T-cell (primary cell): Measurements from ENCODE around the gene HERC2. TPM values are rescaled to one million over a fixed set of nuclear protein-coding genes. Genes with fewer than 3 reads are reported as not detected.
"Not testable (repeated sequence)": the region's sequence is repeated elsewhere in the genome, so short reads cannot be mapped to it uniquely, and the experiment has no call there.

Experiments
- ATAC-seq, 4 experiments: fragments of 200-7000 bp in 3 of 4; fragments of 150-1000 bp in 1 of 4; cut with Tn5 transposase; replicated peaks in 1 of 4; 1 replicate in 3 of 4; 2 replicates in 1 of 4; pipeline ENCODE4 v1.10.0; 2021; ENCODE audit warnings: moderate library complexity in 3 of 4, mild to moderate bottlenecking in 2 of 4, moderate number of reproducible peaks in 1 of 4
- CTCF ChIA-PET, 2 donors: fragments of 300-600 bp; sonication (Branson Sonifier 250); formaldehyde crosslinking; loops; one replicate each; lab custom pipeline; 2022; ENCODE audit warnings: antibody characterized with exemption in 2 of 2; lab: Charles Lee
- POLR2A ChIA-PET, 2 donors: fragments of 300-600 bp; sonication (Branson Sonifier 250); formaldehyde crosslinking; loops; one replicate each; lab custom pipeline; 2022; ENCODE audit warnings: antibody characterized with exemption in 2 of 2; lab: Charles Lee
- DNase-seq, 35 experiments: peaks; one replicate each; pipeline versions ENCODE4 v3.0.0 to v3.0.0-alpha.2; 2013 to 2023
- H3K27ac ChIP-seq: one replicate; pipeline ENCODE4 v1.5.1; 2013; ENCODE audit warnings: low read length
- H3K27me3 ChIP-seq, 2 experiments: replicated peaks in 1 of 2; 1 replicate in 1 of 2; 2 replicates in 1 of 2; pipeline versions ENCODE4 v1.6.1 to v1.7.0; 2013; ENCODE audit warnings: low read length in 1 of 2, mixed read lengths in 1 of 2; ENCODE audit not compliant: control insufficient read depth in 2 of 2, insufficient read depth in 2 of 2; ENCODE audit errors: extremely low read depth in 1 of 2
- H3K36me3 ChIP-seq, 2 donors: 1 replicate in 1 of 2; 2 replicates in 1 of 2; pipeline versions ENCODE4 v1.6.1 to v1.7.0; 2013; ENCODE audit warnings: low read length in 1 of 2; ENCODE audit not compliant: control insufficient read depth in 2 of 2, insufficient read depth in 1 of 2; ENCODE audit errors: extremely low read depth in 1 of 2
- H3K4me1 ChIP-seq, 2 experiments: 1 replicate in 1 of 2; 2 replicates in 1 of 2; pipeline versions ENCODE4 v1.6.1 to v1.7.0; 2013; ENCODE audit warnings: low read length in 2 of 2, mixed read lengths in 1 of 2; ENCODE audit not compliant: insufficient read depth in 2 of 2, control insufficient read depth in 1 of 2; ENCODE audit errors: extremely low read depth in 1 of 2
- H3K4me3 ChIP-seq, 2 donors: 1 replicate in 1 of 2; 2 replicates in 1 of 2; pipeline versions ENCODE4 v1.5.1 to v1.7.0; 2013; ENCODE audit warnings: mild to moderate bottlenecking in 2 of 2, low read length in 1 of 2, moderate library complexity in 1 of 2; ENCODE audit not compliant: control insufficient read depth in 1 of 2; ENCODE audit errors: extremely low read depth in 1 of 2
- H3K9me3 ChIP-seq: 2 replicates; pipeline ENCODE4 v1.7.0; 2013
- H3K27ac Mint-ChIP-seq, 2 donors: one replicate each; pipeline ENCODE4 v1.8.0; 2020 to 2021; ENCODE audit warnings: mild to moderate bottlenecking in 2 of 2, mixed read lengths in 2 of 2
- H3K27me3 Mint-ChIP-seq, 2 donors: one replicate each; pipeline ENCODE4 v1.8.0; 2021 to 2022; ENCODE audit warnings: mixed read lengths in 2 of 2
- H3K36me3 Mint-ChIP-seq: one replicate; pipeline ENCODE4 v1.8.0; 2021; ENCODE audit warnings: mixed read lengths
- H3K4me1 Mint-ChIP-seq, 3 donors: one replicate each; pipeline ENCODE4 v1.8.0; 2020 to 2022; ENCODE audit warnings: mixed read lengths in 3 of 3, mild to moderate bottlenecking in 1 of 3
- H3K4me3 Mint-ChIP-seq, 3 donors: one replicate each; pipeline ENCODE4 v1.8.0; 2020 to 2022; ENCODE audit warnings: mild to moderate bottlenecking in 3 of 3, mixed read lengths in 3 of 3, moderate library complexity in 3 of 3
- H3K9me3 Mint-ChIP-seq, 3 donors: one replicate each; pipeline ENCODE4 v1.8.0; 2020 to 2022; ENCODE audit warnings: mixed read lengths in 3 of 3
- WGBS: methylation state at CpG from one replicate; pipeline ENCODE4 v1.1.5; 2013; ENCODE audit warnings: missing lambda C conversion rate; ENCODE audit not compliant: insufficient coverage; 5-methylcytosine and 5-hydroxymethylcytosine counted together
- total RNA-seq, 35 experiments: library from RNA in 6 of 35; stranded (reverse) in 6 of 35; fragments of 120-200 nt in 1 of 35; gene quantifications; one replicate each; pipeline versions ENCODE4 v1.2.1 to v1.2.4 and lab custom pipeline; 2013 to 2026

The HERC2 gene
- total RNA-seq, 5 donors from 2014 or later (not counting 1 experiment from before 2014, with no cell fraction given): 46.4 to 65.5 (median 55.4) TPM

DNA sequence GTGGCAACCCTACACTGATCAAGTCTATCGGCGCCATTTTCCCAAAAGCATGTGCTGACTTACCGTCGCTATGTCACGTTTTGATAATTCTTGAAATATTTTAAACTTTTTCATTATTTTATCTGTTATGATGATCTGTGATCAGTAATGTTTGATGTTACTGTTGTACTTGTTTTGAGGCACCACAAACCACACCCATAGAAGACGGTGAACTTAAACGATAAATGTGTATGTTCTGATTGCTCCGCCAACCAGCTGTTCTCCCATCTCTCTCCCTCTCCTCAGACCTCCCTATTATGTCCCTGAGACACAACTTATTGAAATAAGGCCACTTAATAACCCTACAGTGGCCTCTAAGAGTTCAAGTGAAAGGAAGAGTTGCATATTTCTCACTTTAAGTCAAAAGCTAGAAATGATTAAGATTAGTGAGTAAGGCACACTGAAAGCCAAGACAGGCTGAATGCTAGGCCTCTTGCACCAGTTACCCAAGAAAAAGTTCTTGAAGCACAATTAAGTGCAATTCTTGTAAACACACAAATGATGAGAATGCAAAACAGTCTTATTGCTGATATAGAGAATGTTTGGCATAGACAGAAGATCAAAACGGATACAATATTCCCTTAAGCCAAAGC lies 184.5 kb downstream of the HERC2 start:
- H3K9me3 Mint-ChIP-seq, POLR2A ChIA-PET, H3K4me3 ChIP-seq, H3K27me3 ChIP-seq, H3K9me3 ChIP-seq, H3K27me3 Mint-ChIP-seq: not testable (repeated sequence)
- ATAC-seq: peak in 2 of 4 experiments; percentile 33 to 55
- DNase-seq: peak in 1 of 35 experiments; percentile 7
- Histone ChIP-seq H3K4me1 (peaks cover 8 to 13% of the 10 kb centered on the region in 2 experiments), H3K36me3 (peaks cover 0 to 18% of the 10 kb centered on the region in 2 donors), H3K27ac (peak overlapping the region; percentile 83)
- H3K36me3 Mint-ChIP-seq: peaks cover 57% of the 10 kb centered on the region
- H3K4me1 Mint-ChIP-seq: peaks cover 27 to 36% (median 32%) of the 10 kb centered on the region in 3 donors
- WGBS: no CpG with 5 or more reads among the region's 9 CpGs
- peak overlapping the region; percentile 87 to 93 for H3K27ac Mint-ChIP-seq
- peak overlapping the region in 2 of 3 donors; percentile 7 to 15 for H3K4me3 Mint-ChIP-seq
- CTCF ChIA-PET: interaction anchor here in 1 of 2 donors (0.6 to 0.8 kb wide), 2 partner anchors 11 to 889 kb away, joined by 3 read pairs; no protein-coding TSS in a partner anchor

GRCh38 chr15:28136236-28136904 lies 185.6 kb downstream of the HERC2 start:
- CTCF ChIA-PET, H3K27me3 Mint-ChIP-seq, POLR2A ChIA-PET, H3K9me3 Mint-ChIP-seq, H3K9me3 ChIP-seq, H3K4me3 ChIP-seq, H3K27me3 ChIP-seq: not testable (repeated sequence)
- peaks cover 49% of the 10 kb centered on the region for H3K36me3 Mint-ChIP-seq
- H3K4me3 Mint-ChIP-seq: peak overlapping the region in 2 of 3 donors; percentile 7 to 34
- DNase-seq (peak in 17 of 35 experiments; percentile 6 to 52 (median 20)), ATAC-seq (peak; percentile 91 to 100 (median 92))
- H3K27ac ChIP-seq: peak overlapping the region; percentile 83
- H3K27ac Mint-ChIP-seq: peak overlapping the region; percentile 87 to 93
- H3K4me1 ChIP-seq: peaks cover 8 to 13% of the 10 kb centered on the region in 2 experiments
- WGBS: 0% methylated on average over 2 of the region's 6 CpGs
- H3K4me1 Mint-ChIP-seq: peaks cover 27 to 36% (median 32%) of the 10 kb centered on the region in 3 donors
- H3K36me3 ChIP-seq: peaks cover 4 to 21% of the 10 kb centered on the region in 2 donors

- Mint-ChIP-seq H3K27ac (no peak overlapping the region), H3K36me3 (peaks cover 45% of the 10 kb centered on the region), H3K4me1 (peaks cover 27 to 36% (median 32%) of the 10 kb centered on the region in 3 donors), H3K27me3 (no peaks in the 10 kb centered on the region), H3K4me3 (no peak overlapping the region), H3K9me3 (no peaks in the 10 kb centered on the region)
- peaks cover 8 to 13% of the 10 kb centered on the region in 2 experiments for H3K4me1 ChIP-seq
- peak overlapping the region; percentile 83 for H3K27ac ChIP-seq
- H3K9me3 ChIP-seq: no peaks in the 10 kb centered on the region
- H3K4me3 ChIP-seq: no peak overlapping the region
- POLR2A ChIA-PET: no interaction called here
- CTCF ChIA-PET: no interaction called here
- ATAC-seq (no peak), DNase-seq (no peak)
- no peaks in the 10 kb centered on the region for H3K27me3 ChIP-seq
- peaks cover 5 to 20% of the 10 kb centered on the region in 2 donors for H3K36me3 ChIP-seq
Measured at GRCh38 chr15:28133281-28133680, 188.7 kb downstream of the HERC2 start.

- ChIA-PET POLR2A (no interaction called here), CTCF (no interaction called here)
- peaks cover 23 to 32% (median 28%) of the 10 kb centered on the region in 3 donors for H3K4me1 Mint-ChIP-seq
- H3K9me3 Mint-ChIP-seq: no peaks in the 10 kb centered on the region
- DNase-seq: no peak
- Histone ChIP-seq H3K9me3 (no peaks in the 10 kb centered on the region), H3K4me1 (peaks cover 8 to 9% of the 10 kb centered on the region in 2 experiments), H3K27me3 (no peaks in the 10 kb centered on the region), H3K36me3 (peaks cover 5 to 20% of the 10 kb centered on the region in 2 donors), H3K4me3 (no peak overlapping the region), H3K27ac (peak overlapping the region; percentile 83)
- no peak overlapping the region for H3K4me3 Mint-ChIP-seq
- no peaks in the 10 kb centered on the region for H3K27me3 Mint-ChIP-seq
- peaks cover 45% of the 10 kb centered on the region for H3K36me3 Mint-ChIP-seq
- 95% methylated on average over 16 of the region's 21 CpGs for WGBS
- H3K27ac Mint-ChIP-seq: no peak overlapping the region
- ATAC-seq: no peak
Measured at GRCh38 chr15:28132524-28133275, 189.3 kb downstream of the HERC2 start.

DNA sequence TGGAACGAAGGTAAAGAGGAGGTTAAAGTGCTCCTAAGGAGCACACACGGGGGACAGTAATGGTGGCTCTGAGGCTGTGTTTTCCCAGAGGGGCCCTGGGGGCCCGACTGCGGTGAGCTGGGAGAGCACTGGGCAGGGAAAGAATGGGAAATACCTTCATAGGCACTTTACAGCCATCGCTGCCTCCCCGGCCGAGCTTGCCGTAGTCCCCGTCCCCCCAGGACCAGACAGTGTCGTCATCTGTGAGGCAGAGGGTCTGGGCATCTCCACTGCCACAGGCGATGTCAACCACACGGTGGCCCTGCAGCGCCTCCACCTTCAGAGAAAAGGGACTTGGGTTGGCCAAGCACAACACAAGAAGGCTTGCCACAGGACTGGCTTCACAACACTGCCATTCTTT lies 190.0 kb downstream of the HERC2 start:
- H3K36me3 ChIP-seq: peaks cover 7 to 24% of the 10 kb centered on the region in 2 donors
- H3K9me3 ChIP-seq: no peaks in the 10 kb centered on the region
- no peaks in the 10 kb centered on the region for H3K27me3 ChIP-seq
- H3K4me1 ChIP-seq: peaks cover 6 to 9% of the 10 kb centered on the region in 2 experiments
- no peaks in the 10 kb centered on the region for H3K27me3 Mint-ChIP-seq
- DNase-seq (no peak), ATAC-seq (no peak)
- no peak overlapping the region for H3K27ac ChIP-seq
- H3K4me3 Mint-ChIP-seq: no peak overlapping the region
- no peaks in the 10 kb centered on the region for H3K9me3 Mint-ChIP-seq
- POLR2A ChIA-PET: no interaction called here
- H3K4me3 ChIP-seq: no peak overlapping the region
- no peak overlapping the region for H3K27ac Mint-ChIP-seq
- CTCF ChIA-PET: no interaction called here
- H3K4me1 Mint-ChIP-seq: peaks cover 15 to 25% (median 20%) of the 10 kb centered on the region in 3 donors
- H3K36me3 Mint-ChIP-seq: peaks cover 43% of the 10 kb centered on the region
- 89% methylated on average over 13 of the region's 13 CpGs for WGBS

GRCh38 chr15:28131400-28131799 lies 190.6 kb downstream of the HERC2 start:
- WGBS: 97% methylated on average over 12 of the region's 13 CpGs
- Mint-ChIP-seq H3K36me3 (peaks cover 43% of the 10 kb centered on the region), H3K4me3 (no peak overlapping the region), H3K4me1 (peaks cover 10 to 19% (median 15%) of the 10 kb centered on the region in 3 donors), H3K9me3 (no peaks in the 10 kb centered on the region), H3K27me3 (no peaks in the 10 kb centered on the region), H3K27ac (no peak overlapping the region)
- CTCF ChIA-PET: no interaction called here
- ATAC-seq (no peak), DNase-seq (no peak)
- peaks cover 9 to 26% of the 10 kb centered on the region in 2 donors for H3K36me3 ChIP-seq
- no peak overlapping the region for H3K4me3 ChIP-seq
- H3K9me3 ChIP-seq: no peaks in the 10 kb centered on the region
- POLR2A ChIA-PET: no interaction called here
- H3K27ac ChIP-seq: no peak overlapping the region
- no peaks in the 10 kb centered on the region for H3K27me3 ChIP-seq
- peaks cover 4 to 6% of the 10 kb centered on the region in 2 experiments for H3K4me1 ChIP-seq
